GM21390 (cell line): Measurements from ENCODE around the gene FN3KRP.

Experiments used
- ATAC-seq: cut with Tn5 transposase; IDR thresholded peaks from one replicate; pipeline ENCODE4 v1.9.1; 2021; ENCODE audit not compliant: unreplicated experiment

Gene FN3KRP

DNA sequence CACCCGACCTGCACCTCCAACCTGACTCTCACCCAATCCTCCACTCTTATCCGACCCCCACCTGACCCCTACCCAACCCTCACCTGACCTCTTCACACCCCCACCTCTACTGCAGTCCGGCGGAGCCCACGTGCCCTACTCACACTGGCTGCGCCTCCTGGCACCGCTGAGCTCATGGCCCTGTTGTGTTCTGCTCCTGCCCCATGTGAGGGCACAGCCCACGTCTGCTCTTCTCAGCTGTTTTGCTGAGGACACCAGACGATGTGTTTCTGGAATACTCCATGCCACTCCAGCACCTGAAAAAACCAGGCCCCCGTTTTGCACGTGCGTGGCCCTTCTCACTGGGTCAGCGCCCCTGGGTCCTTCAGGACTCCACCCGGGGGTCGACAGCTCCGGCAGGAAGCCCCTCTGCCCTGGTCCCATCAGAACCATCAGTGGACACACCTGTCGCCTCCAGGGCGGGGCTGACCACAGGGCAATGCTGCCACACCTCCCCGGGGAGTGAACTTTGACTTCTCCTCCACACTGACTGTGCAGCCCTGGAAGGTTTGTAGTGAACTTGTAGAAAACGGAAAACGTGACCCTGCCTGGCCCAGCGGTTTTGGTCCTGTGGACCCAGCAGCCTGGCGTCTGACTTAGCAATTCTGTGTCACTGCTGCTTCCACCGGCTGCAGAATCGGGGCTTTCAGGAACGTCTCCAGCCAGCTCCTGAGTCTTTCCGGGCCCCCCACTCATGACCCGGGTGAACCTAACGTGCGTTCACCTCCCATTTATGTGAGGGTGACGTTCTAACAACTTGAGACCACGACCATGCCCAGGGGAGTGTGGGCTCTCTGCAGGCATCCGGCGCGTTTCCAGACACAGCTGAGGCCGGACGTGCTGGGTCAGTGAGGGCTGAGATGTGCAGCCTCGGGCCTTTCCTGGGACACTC lies 12.3 kb upstream of the FN3KRP start:
- no peak for ATAC-seq

DNA sequence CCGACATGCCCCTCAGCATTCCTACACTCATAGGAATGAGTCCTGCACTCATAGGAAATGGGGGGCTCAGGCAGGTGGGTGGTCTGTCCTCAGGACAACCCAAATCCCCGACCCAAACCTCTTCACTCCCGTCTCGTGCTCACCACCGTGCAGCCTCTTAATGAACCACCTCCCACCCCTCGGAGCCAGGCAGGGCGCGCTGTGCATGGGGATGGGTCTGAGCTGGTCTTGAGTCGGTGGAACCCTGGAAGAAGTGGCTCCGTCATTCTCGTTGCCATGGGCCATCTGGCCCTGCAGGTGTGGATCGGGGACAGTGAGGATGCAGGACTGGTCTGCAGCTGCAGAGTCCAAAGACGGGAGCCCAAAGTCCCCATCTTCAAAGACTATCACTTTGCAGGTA lies 11.6 kb upstream of the FN3KRP start:
- ATAC-seq, result no peak

- ATAC-seq, result no peak
These were observed 10.8 kb upstream of the FN3KRP start for GRCh38 chr17:82705756-82706155.

GRCh38 chr17:82709024-82709675 lies 7.4 kb upstream of the FN3KRP start:
- no peak for ATAC-seq

GRCh38 chr17:82709676-82710498 lies 6.6 kb upstream of the FN3KRP start:
- no peak for ATAC-seq

GRCh38 chr17:82710499-82711232 lies 5.8 kb upstream of the FN3KRP start:
- no peak for ATAC-seq

DNA sequence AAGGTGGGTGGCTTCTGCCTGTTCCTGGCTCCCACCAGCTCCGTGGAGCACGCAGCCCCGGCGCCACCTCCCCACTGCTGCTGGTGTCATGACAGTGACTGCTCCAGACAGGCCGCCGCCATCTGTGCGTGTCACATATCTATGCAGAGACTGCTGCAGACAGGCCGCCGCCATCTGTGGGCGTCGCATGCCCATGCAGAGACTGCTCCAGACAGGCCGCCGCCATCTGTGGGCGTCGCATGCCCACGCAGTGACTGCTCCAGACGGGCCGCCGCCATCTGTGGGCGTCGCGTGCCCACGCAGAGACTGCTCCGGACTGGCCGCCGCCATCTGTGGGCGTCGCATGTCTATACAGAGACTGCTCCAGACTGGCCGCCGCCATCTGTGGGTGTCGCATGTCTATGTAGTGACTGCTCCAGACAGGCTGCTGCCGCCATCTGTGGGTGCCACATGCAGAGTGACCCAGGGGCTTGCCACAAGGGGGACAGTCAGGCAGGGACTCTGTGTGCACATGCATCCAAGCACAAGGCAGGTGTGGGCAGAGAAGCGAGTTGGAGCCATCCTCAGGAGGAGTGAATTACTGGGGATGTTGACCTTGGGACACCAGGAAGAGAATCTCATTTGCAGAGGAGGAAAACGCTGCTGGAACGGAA lies 3.3 kb upstream of the FN3KRP start:
- no peak for ATAC-seq

- no peak for ATAC-seq
These were observed 2.6 kb downstream of the FN3KRP start for GRCh38 chr17:82718986-82719685.

- no peak for ATAC-seq
These were observed 3.7 kb downstream of the FN3KRP start for GRCh38 chr17:82720204-82720603.

DNA sequence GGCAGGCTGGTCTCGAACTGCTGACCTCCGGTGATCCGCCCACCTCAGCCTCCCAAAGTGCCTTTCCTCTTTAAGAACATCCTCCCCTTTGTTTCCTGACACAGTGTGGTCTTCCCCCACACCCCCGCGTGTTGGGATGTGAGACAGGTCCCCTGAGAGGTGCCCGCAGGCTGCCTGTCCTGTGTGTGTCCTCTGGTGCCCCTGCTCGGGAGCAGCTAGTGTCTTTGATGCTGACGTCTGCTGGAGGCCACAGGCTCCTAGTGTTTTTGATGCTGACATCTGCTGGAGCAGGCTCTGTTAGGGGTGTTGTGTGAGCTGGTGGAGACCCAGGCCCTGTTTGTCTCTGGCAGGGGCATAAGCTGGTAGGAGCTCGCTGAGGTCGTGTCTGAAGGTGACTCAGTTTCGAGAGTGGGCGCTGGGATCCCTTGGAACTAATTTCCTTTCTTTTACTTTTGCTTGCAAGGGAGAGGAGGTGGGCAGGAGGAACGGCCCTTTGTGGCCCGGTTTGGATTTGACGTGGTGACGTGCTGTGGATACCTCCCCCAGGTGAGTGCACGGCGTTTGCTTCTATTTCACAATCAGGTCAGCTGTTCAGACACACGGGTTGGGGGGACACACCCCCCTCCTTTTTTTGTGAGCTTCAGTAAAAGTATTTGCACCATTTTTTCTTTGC lies 6.0 kb downstream of the FN3KRP start:
- no peak for ATAC-seq

- ATAC-seq, result no peak
These were observed 6.8 kb downstream of the FN3KRP start for GRCh38 chr17:82723169-82723807.

- no peak for ATAC-seq
These were observed 9.9 kb downstream of the FN3KRP start for GRCh38 chr17:82726427-82726826.

DNA sequence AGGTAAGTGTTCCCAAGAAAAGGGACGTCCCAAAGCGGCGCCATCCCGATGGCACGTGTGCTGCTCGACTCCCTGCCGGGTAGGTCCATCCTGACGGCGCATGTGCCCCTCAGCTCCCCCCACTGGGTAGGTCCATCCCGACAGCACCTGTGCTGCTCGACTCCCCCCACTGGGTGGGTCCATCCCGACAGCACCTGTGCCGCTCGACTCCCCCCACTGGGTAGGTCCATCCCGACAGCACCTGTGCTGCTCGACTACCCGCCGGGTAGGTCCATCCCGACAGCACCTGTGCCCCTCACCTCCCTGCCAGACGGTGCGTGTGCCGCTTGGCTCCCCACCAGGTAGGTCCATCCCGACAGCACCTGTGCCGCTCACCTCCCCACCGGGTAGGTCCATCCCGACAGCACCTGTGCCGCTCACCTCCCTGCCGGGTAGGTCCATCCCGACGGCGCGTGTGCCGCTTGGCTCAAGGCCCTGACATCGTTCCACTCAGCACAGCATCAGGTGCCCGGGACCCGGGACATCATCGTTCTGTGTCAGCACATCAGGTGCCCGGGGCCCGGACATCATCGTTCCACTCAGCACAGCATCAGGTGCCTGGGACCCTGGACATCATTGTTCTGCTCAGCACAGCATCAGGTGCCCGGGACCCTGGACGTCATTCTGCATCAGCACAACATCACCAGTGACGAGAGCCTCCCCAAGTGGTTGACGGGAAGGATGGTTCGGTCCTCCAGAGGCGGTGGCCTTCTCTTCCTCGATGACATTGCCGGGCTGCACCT lies 13.2 kb downstream of the FN3KRP start:
- no peak for ATAC-seq

DNA sequence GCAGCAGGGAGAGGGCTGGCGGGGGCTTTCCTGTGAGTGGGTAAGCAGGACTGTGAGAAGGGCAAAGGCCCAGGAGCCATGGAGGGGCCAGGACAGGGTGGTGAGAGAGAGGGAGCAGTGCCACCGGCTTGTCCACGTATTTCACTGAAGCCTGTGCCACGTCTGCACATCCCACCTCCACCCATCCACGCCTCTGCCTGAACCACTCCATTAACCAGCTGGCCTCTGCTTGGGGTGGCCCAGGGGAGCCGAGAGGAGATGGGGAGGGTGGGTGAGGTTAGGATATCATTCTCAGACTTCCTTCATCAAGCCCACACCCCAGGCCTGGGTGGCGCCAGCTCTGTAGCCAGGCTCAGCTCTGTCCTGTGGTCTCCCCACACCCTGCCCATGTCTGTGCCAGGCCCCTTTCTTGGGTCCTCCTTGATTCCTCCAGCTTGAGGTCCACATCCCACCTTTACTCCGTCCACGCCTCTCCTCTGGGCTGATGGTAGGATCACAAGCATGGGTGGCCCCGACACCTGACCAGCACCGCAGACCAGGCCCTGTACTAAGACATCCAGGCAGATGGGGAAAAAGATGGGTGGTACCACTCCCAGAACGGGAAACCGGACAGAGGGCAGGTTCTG lies 15.7 kb downstream of the FN3KRP start:
- no peak for ATAC-seq

- ATAC-seq, result no peak
These were observed 18.7 kb downstream of the FN3KRP start, which contains the start of gene FN3K for GRCh38 chr17:82734987-82735866. FN3K (plus strand) TSS chr17:82735615; CDS start chr17:82735637, 22 bp downstream.

GRCh38 chr17:82736511-82737185 lies 20.1 kb downstream of the FN3KRP start:
- ATAC-seq, result no peak
